Smooth muscle cell (in vitro differentiated cells): ENCODE results near the gene ARHGAP24. TPM values are rescaled to one million over a fixed set of nuclear protein-coding genes. Genes with fewer than 3 reads are reported as not detected.

Experiments
- DNase-seq: peaks from one replicate; lab custom pipeline; 2025; ENCODE audit not compliant: unreplicated experiment; lab: John Stamatoyannopoulos, UW
- H2AFZ ChIP-seq: fragments of 200-600 bp; sonication (generic); 2 replicates; pipeline ENCODE4 v1.6.0; 2016; ENCODE audit warnings: antibody characterized with exemption, low read depth, mild to moderate bottlenecking
- H3F3A ChIP-seq: fragments of 200-600 bp; sonication (generic); 2 replicates; pipeline ENCODE4 v1.6.0; 2017; ENCODE audit warnings: antibody characterized with exemption, low read depth
- H3K27ac ChIP-seq: fragments of 200-600 bp; sonication (generic); 2 replicates; pipeline ENCODE4 v1.5.1; 2016; ENCODE audit warnings: low read depth, mild to moderate bottlenecking
- H3K27me3 ChIP-seq: fragments of 200-600 bp; sonication (generic); 2 replicates; pipeline ENCODE4 v1.6.1; 2016; ENCODE audit warnings: low read depth, mild to moderate bottlenecking
- H3K36me3 ChIP-seq: fragments of 200-600 bp; sonication (generic); 2 replicates; pipeline ENCODE4 v1.5.1; 2016; ENCODE audit warnings: low read depth
- H3K4me1 ChIP-seq: fragments of 200-600 bp; sonication (generic); 2 replicates; pipeline ENCODE4 v1.5.1; 2016; ENCODE audit warnings: low read depth
- H3K4me2 ChIP-seq: fragments of 200-600 bp; sonication (generic); 2 replicates; pipeline ENCODE4 v1.6.0; 2016; ENCODE audit warnings: mild to moderate bottlenecking
- H3K4me3 ChIP-seq: fragments of 200-600 bp; sonication (generic); 2 replicates; pipeline ENCODE4 v1.5.1; 2016; ENCODE audit warnings: mild to moderate bottlenecking
- H3K79me2 ChIP-seq: fragments of 200-600 bp; sonication (generic); 2 replicates; pipeline ENCODE4 v1.6.0; 2016; ENCODE audit warnings: low read depth, mild to moderate bottlenecking
- H3K9ac ChIP-seq: fragments of 200-600 bp; sonication (generic); 2 replicates; pipeline ENCODE4 v1.6.0; 2016; ENCODE audit warnings: low read depth
- H3K9me3 ChIP-seq: fragments of 200-600 bp; sonication (generic); replicated peaks from 2 replicates; pipeline ENCODE4 v1.5.1; 2016; ENCODE audit warnings: low read depth
- H4K20me1 ChIP-seq: fragments of 200-600 bp; sonication (generic); 2 replicates; pipeline ENCODE4 v1.6.0; 2016; ENCODE audit warnings: low read depth
- CTCF ChIP-seq: fragments of 200-600 bp; sonication (generic); IDR thresholded peaks from 2 replicates; pipeline ENCODE4 v1.5.1; 2017; ENCODE audit warnings: borderline replicate concordance, mild to moderate bottlenecking, antibody characterized with exemption; ENCODE audit not compliant: insufficient read depth, poor library complexity, severe bottlenecking
- WGBS: methylation state at CpG from one replicate; pipeline ENCODE4 v1.1.7; 2016; ENCODE audit warnings: low lambda C conversion rate; 5-methylcytosine and 5-hydroxymethylcytosine counted together
- polyA plus RNA-seq: library from polyadenylated mRNA; unstranded; fragments of >200 nt; fragmentation: Nextera tagmentation; extraction: Ambion mirVana; gene quantifications from 2 replicates; pipeline ENCODE4 v1.2.1, GENCODE V29; 2016
- total RNA-seq: library from RNA; depleted of rRNA; stranded (reverse); fragments of >200 nt; gene quantifications from 2 replicates; pipeline ENCODE4 v1.2.3, GENCODE V29; 2014

The ARHGAP24 gene
- total and polyA plus RNA-seq, 2 experiments from 2014 or later: 4.9 to 18.2 TPM

- H2AFZ ChIP-seq: no peak overlapping the region
- no peaks in the 10 kb centered on the region for H3K36me3 ChIP-seq
- H3K4me3 ChIP-seq: no peak overlapping the region
- no peaks in the 10 kb centered on the region for H3F3A ChIP-seq
- H3K9ac ChIP-seq: no peak overlapping the region
- H3K27me3 ChIP-seq: no peaks in the 10 kb centered on the region
- TF ChIP-seq CTCF: no peak
- no peak overlapping the region for H3K4me2 ChIP-seq
- no peaks in the 10 kb centered on the region for H3K4me1 ChIP-seq
- H4K20me1 ChIP-seq: no peaks in the 10 kb centered on the region
- DNase-seq: no peak
- H3K9me3 ChIP-seq: no peaks in the 10 kb centered on the region
- no peak overlapping the region for H3K27ac ChIP-seq
- no peaks in the 10 kb centered on the region for H3K79me2 ChIP-seq
Observed at GRCh38 chr4:85955620-85956292, 480.8 kb downstream of the ARHGAP24 start.

- Histone ChIP-seq H2AFZ (no peak overlapping the region), H3K4me1 (no peaks in the 10 kb centered on the region), H3K27ac (no peak overlapping the region), H3K36me3 (no peaks in the 10 kb centered on the region), H3K4me3 (no peak overlapping the region), H3F3A (no peaks in the 10 kb centered on the region), H3K27me3 (no peaks in the 10 kb centered on the region), H4K20me1 (no peaks in the 10 kb centered on the region), H3K9ac (no peak overlapping the region), H3K9me3 (no peaks in the 10 kb centered on the region), H3K79me2 (no peaks in the 10 kb centered on the region), H3K4me2 (no peak overlapping the region)
- no peak for TF ChIP-seq CTCF
- WGBS: 87% methylated on average over 17 of the region's 17 CpGs
- DNase-seq: no peak
Observed at GRCh38 chr4:85956293-85956945, 481.5 kb downstream of the ARHGAP24 start.

- H3K4me1 ChIP-seq: no peaks in the 10 kb centered on the region
Observed at GRCh38 chr4:85961887-85962286, 486.9 kb downstream of the ARHGAP24 start.

More at GRCh38 chr4:85961887-85962286, 486.9 kb downstream of the ARHGAP24 start:
- TF ChIP-seq CTCF: no peak
- Histone ChIP-seq H3K36me3 (no peaks in the 10 kb centered on the region), H3K79me2 (no peaks in the 10 kb centered on the region), H3K4me3 (no peak overlapping the region), H2AFZ (no peak overlapping the region), H3F3A (no peaks in the 10 kb centered on the region), H3K9me3 (no peaks in the 10 kb centered on the region), H4K20me1 (no peaks in the 10 kb centered on the region), H3K9ac (no peak overlapping the region), H3K27me3 (no peaks in the 10 kb centered on the region), H3K27ac (no peak overlapping the region), H3K4me2 (no peak overlapping the region)
- 97% methylated on average over 4 of the region's 4 CpGs for WGBS
- DNase-seq: no peak
